SK-N-SH (cell line): ENCODE measurements around the gene ADGRL3.

Experiments
- EP300 ChIP-seq, 2 experiments: IDR thresholded peaks; 2 replicates each; pipeline versions ENCODE4 v1.4.0 to v1.6.1; 2012; ENCODE audit warnings: borderline replicate concordance in 1 of 2, low read depth in 1 of 2, low read length in 1 of 2
- FOSL2 ChIP-seq: IDR thresholded peaks from 2 replicates; pipeline ENCODE4 v1.4.0; 2012; ENCODE audit warnings: low read depth, mild to moderate bottlenecking, moderate library complexity, borderline replicate concordance
- GABPA ChIP-seq: IDR thresholded peaks from 2 replicates; pipeline ENCODE4 v1.4.0; 2012; ENCODE audit warnings: low read depth, mild to moderate bottlenecking
- NFIC ChIP-seq: IDR thresholded peaks from 2 replicates; pipeline ENCODE4 v1.4.0; 2012; ENCODE audit warnings: borderline replicate concordance
- SMC3 ChIP-seq: IDR thresholded peaks from 2 replicates; pipeline ENCODE4 v1.6.1; 2012; ENCODE audit warnings: low read depth, low read length, improper control_type of control experiment
- TF ChIP-seq, protein P1 (sequence below): fragments of 200-600 bp; sonication (generic); IDR thresholded peaks from 2 replicates; pipeline ENCODE4 v1.6.1; 2017; ENCODE audit warnings: antibody characterized with exemption, mild to moderate bottlenecking, moderate library complexity

DNA sequence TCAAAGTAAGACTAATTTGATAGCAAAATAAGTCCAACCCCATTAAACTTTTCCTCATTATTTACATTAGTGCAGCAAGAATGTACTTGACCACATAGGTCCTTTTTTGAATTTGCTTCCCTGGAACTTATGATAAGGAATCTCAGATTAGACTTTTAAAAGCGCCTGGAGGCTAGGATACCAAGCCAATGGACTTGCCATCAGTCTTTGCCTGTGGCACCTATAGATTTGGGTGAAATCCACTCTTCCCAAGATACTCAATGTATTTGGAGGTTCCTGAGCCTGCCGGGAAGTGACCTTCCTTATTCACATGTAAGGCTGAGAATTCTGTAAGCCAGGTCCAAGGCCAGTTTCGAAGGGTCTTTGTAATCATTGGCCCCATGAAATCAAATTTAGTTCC is 553.6 kb downstream of the ADGRL3 start:
- TF ChIP-seq, protein P1, sequence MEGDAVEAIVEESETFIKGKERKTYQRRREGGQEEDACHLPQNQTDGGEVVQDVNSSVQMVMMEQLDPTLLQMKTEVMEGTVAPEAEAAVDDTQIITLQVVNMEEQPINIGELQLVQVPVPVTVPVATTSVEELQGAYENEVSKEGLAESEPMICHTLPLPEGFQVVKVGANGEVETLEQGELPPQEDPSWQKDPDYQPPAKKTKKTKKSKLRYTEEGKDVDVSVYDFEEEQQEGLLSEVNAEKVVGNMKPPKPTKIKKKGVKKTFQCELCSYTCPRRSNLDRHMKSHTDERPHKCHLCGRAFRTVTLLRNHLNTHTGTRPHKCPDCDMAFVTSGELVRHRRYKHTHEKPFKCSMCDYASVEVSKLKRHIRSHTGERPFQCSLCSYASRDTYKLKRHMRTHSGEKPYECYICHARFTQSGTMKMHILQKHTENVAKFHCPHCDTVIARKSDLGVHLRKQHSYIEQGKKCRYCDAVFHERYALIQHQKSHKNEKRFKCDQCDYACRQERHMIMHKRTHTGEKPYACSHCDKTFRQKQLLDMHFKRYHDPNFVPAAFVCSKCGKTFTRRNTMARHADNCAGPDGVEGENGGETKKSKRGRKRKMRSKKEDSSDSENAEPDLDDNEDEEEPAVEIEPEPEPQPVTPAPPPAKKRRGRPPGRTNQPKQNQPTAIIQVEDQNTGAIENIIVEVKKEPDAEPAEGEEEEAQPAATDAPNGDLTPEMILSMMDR, result no peak
- TF ChIP-seq FOSL2 (no peak), GABPA (no peak), EP300 (IDR thresholded peaks at IDR 0.05; ENCODE audit: borderline replicate concordance in 1 of 2, low read depth in 1 of 2, low read length in 1 of 2) (no peak), NFIC (no peak), SMC3 (no peak)
